GM23338 (cell line): ENCODE data around the gene CSTPP1. TPM values are rescaled to one million over a fixed set of nuclear protein-coding genes. Genes with fewer than 3 reads are reported as not detected.

Experiments
- ATAC-seq: fragments of 200-7000 bp; cut with Tn5 transposase; 3 replicates; pipeline ENCODE4 v1.9.1; 2020
- DNase-seq: peaks from one replicate; pipeline ENCODE4 v3.0.0-alpha.2; 2015; ENCODE audit warnings: low spot score
- H2AFZ ChIP-seq: fragments of 200-600 bp; sonication (generic); 2 replicates; pipeline ENCODE4 v1.8.0; 2016; ENCODE audit warnings: antibody characterized with exemption, mild to moderate bottlenecking, moderate library complexity
- H3F3A ChIP-seq: fragments of 200-600 bp; sonication (generic); replicated peaks from 2 replicates; pipeline ENCODE4 v1.8.0; 2017; ENCODE audit warnings: antibody characterized with exemption, mixed run types, low read depth
- H3K27ac ChIP-seq: fragments of 200-600 bp; sonication (generic); 2 replicates; pipeline ENCODE4 v1.6.1; 2016; ENCODE audit warnings: low read depth
- H3K27me3 ChIP-seq: fragments of 200-600 bp; sonication (generic); 2 replicates; pipeline ENCODE4 v1.8.0; 2016; ENCODE audit warnings: mild to moderate bottlenecking, mixed run types, moderate library complexity; ENCODE audit not compliant: insufficient read depth
- H3K36me3 ChIP-seq: fragments of 200-600 bp; sonication (generic); 2 replicates; pipeline ENCODE4 v1.8.0; 2016; ENCODE audit warnings: mild to moderate bottlenecking; ENCODE audit not compliant: insufficient read depth
- H3K4me1 ChIP-seq: fragments of 200-600 bp; sonication (generic); 2 replicates; pipeline ENCODE4 v1.8.0; 2016; ENCODE audit warnings: mild to moderate bottlenecking, moderate library complexity; ENCODE audit not compliant: insufficient read depth
- H3K4me2 ChIP-seq: fragments of 200-600 bp; sonication (generic); 2 replicates; pipeline ENCODE4 v1.7.1; 2017; ENCODE audit warnings: mixed run types
- H3K4me3 ChIP-seq: fragments of 200-600 bp; sonication (generic); 2 replicates; pipeline ENCODE4 v1.6.1; 2016; ENCODE audit warnings: mixed run types
- H3K79me2 ChIP-seq: fragments of 200-600 bp; sonication (generic); replicated peaks from 2 replicates; pipeline ENCODE4 v1.8.0; 2017; ENCODE audit warnings: mild to moderate bottlenecking; ENCODE audit not compliant: insufficient read depth
- H3K9me2 ChIP-seq: fragments of 200-600 bp; sonication (generic); 2 replicates; pipeline ENCODE4 v1.8.0; 2017; ENCODE audit not compliant: insufficient read depth
- H4K20me1 ChIP-seq: fragments of 200-600 bp; sonication (generic); replicated peaks from 2 replicates; pipeline ENCODE4 v1.8.0; 2017; ENCODE audit warnings: mild to moderate bottlenecking; ENCODE audit not compliant: insufficient read depth
- H3K27ac Mint-ChIP-seq: 2 replicates; pipeline ENCODE4 v1.8.0; 2020; ENCODE audit warnings: inconsistent platforms, mild to moderate bottlenecking, moderate library complexity, mixed read lengths
- H3K27me3 Mint-ChIP-seq: 3 replicates; pipeline ENCODE4 v1.8.0; 2022; ENCODE audit warnings: low read depth, mild to moderate bottlenecking, moderate library complexity, mixed read lengths, inconsistent platforms; ENCODE audit not compliant: insufficient read depth, poor library complexity
- H3K36me3 Mint-ChIP-seq: 3 replicates; pipeline ENCODE4 v1.8.0; 2021; ENCODE audit warnings: low read depth, mild to moderate bottlenecking, inconsistent platforms, moderate library complexity, mixed read lengths
- H3K4me1 Mint-ChIP-seq: 3 replicates; pipeline ENCODE4 v1.8.0; 2020; ENCODE audit warnings: mild to moderate bottlenecking, inconsistent platforms, mixed read lengths
- H3K4me3 Mint-ChIP-seq: 3 replicates; pipeline ENCODE4 v1.8.0; 2021; ENCODE audit warnings: moderate library complexity, mild to moderate bottlenecking, inconsistent platforms, mixed read lengths
- H3K9me3 Mint-ChIP-seq: 3 replicates; pipeline ENCODE4 v1.8.0; 2020; ENCODE audit warnings: moderate library complexity, mild to moderate bottlenecking, inconsistent platforms, mixed read lengths
- CREB1 ChIP-seq: fragments of 250-450 bp; sonication (Bioruptor Pico); IDR thresholded peaks from 2 replicates; pipeline ENCODE4 v1.5.0; 2020; ENCODE audit warnings: low read depth, mild to moderate bottlenecking, moderate library complexity
- ETS1 ChIP-seq: IDR thresholded peaks from 2 replicates; pipeline ENCODE4 v1.6.1; 2016; ENCODE audit warnings: antibody characterized with exemption
- EZH2 ChIP-seq: fragments of 200-600 bp; sonication (generic); IDR thresholded peaks from one replicate; pipeline ENCODE4 v1.8.0; 2017; ENCODE audit warnings: antibody characterized with exemption, mild to moderate bottlenecking, low read depth; ENCODE audit not compliant: unreplicated experiment
- EZH2phosphoT487 ChIP-seq: fragments of 200-600 bp; sonication (generic); IDR thresholded peaks from one replicate; pipeline ENCODE4 v1.8.1; 2018; ENCODE audit warnings: antibody characterized with exemption; ENCODE audit not compliant: unreplicated experiment
- JUNB ChIP-seq: IDR thresholded peaks from one replicate; pipeline ENCODE4 v1.6.1; 2016; ENCODE audit warnings: antibody characterized with exemption; ENCODE audit not compliant: unreplicated experiment
- NANOG ChIP-seq: IDR thresholded peaks from 2 replicates; pipeline ENCODE4 v1.6.1; 2016; ENCODE audit warnings: antibody characterized with exemption, borderline replicate concordance
- POLR2AphosphoS5 ChIP-seq: IDR thresholded peaks from 2 replicates; pipeline ENCODE4 v1.6.1; 2016; ENCODE audit warnings: antibody characterized with exemption, low read depth
- REST ChIP-seq: IDR thresholded peaks from one replicate; pipeline ENCODE4 v1.6.1; 2018; ENCODE audit warnings: antibody characterized with exemption; ENCODE audit not compliant: unreplicated experiment
- STAT1 ChIP-seq: IDR thresholded peaks from one replicate; pipeline ENCODE4 v1.6.1; 2016; ENCODE audit warnings: antibody characterized with exemption; ENCODE audit not compliant: unreplicated experiment
- ZNF114 ChIP-seq: fragments of 250-450 bp; sonication (Bioruptor Pico); IDR thresholded peaks from 2 replicates; pipeline ENCODE4 v1.5.0; 2020; ENCODE audit warnings: mild to moderate bottlenecking, moderate library complexity
- ZNF331 ChIP-seq: fragments of 250-450 bp; sonication (Bioruptor Pico); IDR thresholded peaks from 2 replicates; pipeline ENCODE4 v1.5.0; 2020; ENCODE audit warnings: low read depth, mild to moderate bottlenecking, moderate library complexity
- polyA plus RNA-seq: library from polyadenylated mRNA; unstranded; fragments of >200 nt; fragmentation: Nextera tagmentation; extraction: Ambion mirVana; gene quantifications from 2 replicates; pipeline ENCODE4 v1.2.1, GENCODE V29; 2016
- total RNA-seq: library from RNA; depleted of rRNA; stranded (reverse); fragments of >200 nt; shearing (Covaris generic); gene quantifications from 2 replicates; pipeline ENCODE4 v1.2.3, GENCODE V29; 2014
- TF ChIP-seq, protein P1 (sequence below), 2 experiments: fragments of 200-600 bp in 1 of 2; sonication (generic) in 1 of 2; conservative IDR thresholded peaks; 2 replicates each; pipeline versions ENCODE4 v1.5.1 to v1.6.1; 2016 to 2017; ENCODE audit warnings: antibody characterized with exemption in 2 of 2, low read depth in 2 of 2, mild to moderate bottlenecking in 2 of 2, moderate library complexity in 1 of 2
- TF ChIP-seq, protein P2 (sequence below): fragments of 250-450 bp; sonication (Bioruptor Pico); IDR thresholded peaks from 2 replicates; pipeline ENCODE4 v1.5.0; 2020; ENCODE audit warnings: mild to moderate bottlenecking, moderate library complexity

CSTPP1 gene
- total and polyA plus RNA-seq, 2 experiments from 2014 or later = 23.5 to 42.6 TPM

DNA sequence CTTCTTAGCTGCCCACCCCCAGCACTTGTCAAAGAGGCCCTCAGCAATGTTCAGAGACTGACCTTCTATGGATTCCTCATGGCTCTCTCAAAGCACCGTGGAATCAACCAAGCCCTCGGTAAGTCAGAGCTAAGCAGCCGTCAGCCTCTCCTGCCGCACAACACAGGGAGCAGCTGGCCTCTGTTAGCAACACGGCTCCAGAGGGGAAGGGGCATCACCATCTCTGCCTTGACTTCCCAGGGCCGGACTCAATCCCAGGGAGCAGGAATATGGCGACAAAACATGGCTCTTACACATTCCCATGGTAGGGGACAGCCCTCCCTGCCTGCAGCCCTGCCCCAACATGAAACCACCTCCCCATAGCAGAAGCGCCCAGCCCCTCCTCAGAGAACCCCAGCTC is 221.2 kb downstream of the CSTPP1 start:
- H3K9me2 ChIP-seq = no peaks in the 10 kb centered on the region
- H3F3A ChIP-seq = peaks cover 8% of the 10 kb centered on the region
- H3K4me1 ChIP-seq = peaks cover 9% of the 10 kb centered on the region
- H3K4me1 Mint-ChIP-seq = peaks cover 20% of the 10 kb centered on the region
- H3K4me3 ChIP-seq = no peak overlapping the region
- no peaks in the 10 kb centered on the region; the same call in 1 of the 3 replicates for H3K36me3 Mint-ChIP-seq
- DNase-seq (no peak), ATAC-seq (no peak)
- no peak overlapping the region for H3K27ac Mint-ChIP-seq
- H3K4me3 Mint-ChIP-seq = no peak overlapping the region
- no peaks in the 10 kb centered on the region for H3K9me3 Mint-ChIP-seq
- TF ChIP-seq REST = no peak
- TF ChIP-seq ETS1 = no peak
- TF ChIP-seq NANOG = no peak
- no peak for TF ChIP-seq STAT1
- TF ChIP-seq JUNB = no peak
- no peak for TF ChIP-seq EZH2
- no peak for TF ChIP-seq POLR2AphosphoS5
- TF ChIP-seq EZH2phosphoT487 = no peak
- no peak for TF ChIP-seq ZNF331 (CRISPR knock-in tag)
- TF ChIP-seq, protein P1, sequence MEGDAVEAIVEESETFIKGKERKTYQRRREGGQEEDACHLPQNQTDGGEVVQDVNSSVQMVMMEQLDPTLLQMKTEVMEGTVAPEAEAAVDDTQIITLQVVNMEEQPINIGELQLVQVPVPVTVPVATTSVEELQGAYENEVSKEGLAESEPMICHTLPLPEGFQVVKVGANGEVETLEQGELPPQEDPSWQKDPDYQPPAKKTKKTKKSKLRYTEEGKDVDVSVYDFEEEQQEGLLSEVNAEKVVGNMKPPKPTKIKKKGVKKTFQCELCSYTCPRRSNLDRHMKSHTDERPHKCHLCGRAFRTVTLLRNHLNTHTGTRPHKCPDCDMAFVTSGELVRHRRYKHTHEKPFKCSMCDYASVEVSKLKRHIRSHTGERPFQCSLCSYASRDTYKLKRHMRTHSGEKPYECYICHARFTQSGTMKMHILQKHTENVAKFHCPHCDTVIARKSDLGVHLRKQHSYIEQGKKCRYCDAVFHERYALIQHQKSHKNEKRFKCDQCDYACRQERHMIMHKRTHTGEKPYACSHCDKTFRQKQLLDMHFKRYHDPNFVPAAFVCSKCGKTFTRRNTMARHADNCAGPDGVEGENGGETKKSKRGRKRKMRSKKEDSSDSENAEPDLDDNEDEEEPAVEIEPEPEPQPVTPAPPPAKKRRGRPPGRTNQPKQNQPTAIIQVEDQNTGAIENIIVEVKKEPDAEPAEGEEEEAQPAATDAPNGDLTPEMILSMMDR (conservative IDR thresholded peaks at IDR 0.05; ENCODE audit: low read depth in 2 of 2) = no peak
- TF ChIP-seq CREB1 = no peak
- TF ChIP-seq, protein P2, sequence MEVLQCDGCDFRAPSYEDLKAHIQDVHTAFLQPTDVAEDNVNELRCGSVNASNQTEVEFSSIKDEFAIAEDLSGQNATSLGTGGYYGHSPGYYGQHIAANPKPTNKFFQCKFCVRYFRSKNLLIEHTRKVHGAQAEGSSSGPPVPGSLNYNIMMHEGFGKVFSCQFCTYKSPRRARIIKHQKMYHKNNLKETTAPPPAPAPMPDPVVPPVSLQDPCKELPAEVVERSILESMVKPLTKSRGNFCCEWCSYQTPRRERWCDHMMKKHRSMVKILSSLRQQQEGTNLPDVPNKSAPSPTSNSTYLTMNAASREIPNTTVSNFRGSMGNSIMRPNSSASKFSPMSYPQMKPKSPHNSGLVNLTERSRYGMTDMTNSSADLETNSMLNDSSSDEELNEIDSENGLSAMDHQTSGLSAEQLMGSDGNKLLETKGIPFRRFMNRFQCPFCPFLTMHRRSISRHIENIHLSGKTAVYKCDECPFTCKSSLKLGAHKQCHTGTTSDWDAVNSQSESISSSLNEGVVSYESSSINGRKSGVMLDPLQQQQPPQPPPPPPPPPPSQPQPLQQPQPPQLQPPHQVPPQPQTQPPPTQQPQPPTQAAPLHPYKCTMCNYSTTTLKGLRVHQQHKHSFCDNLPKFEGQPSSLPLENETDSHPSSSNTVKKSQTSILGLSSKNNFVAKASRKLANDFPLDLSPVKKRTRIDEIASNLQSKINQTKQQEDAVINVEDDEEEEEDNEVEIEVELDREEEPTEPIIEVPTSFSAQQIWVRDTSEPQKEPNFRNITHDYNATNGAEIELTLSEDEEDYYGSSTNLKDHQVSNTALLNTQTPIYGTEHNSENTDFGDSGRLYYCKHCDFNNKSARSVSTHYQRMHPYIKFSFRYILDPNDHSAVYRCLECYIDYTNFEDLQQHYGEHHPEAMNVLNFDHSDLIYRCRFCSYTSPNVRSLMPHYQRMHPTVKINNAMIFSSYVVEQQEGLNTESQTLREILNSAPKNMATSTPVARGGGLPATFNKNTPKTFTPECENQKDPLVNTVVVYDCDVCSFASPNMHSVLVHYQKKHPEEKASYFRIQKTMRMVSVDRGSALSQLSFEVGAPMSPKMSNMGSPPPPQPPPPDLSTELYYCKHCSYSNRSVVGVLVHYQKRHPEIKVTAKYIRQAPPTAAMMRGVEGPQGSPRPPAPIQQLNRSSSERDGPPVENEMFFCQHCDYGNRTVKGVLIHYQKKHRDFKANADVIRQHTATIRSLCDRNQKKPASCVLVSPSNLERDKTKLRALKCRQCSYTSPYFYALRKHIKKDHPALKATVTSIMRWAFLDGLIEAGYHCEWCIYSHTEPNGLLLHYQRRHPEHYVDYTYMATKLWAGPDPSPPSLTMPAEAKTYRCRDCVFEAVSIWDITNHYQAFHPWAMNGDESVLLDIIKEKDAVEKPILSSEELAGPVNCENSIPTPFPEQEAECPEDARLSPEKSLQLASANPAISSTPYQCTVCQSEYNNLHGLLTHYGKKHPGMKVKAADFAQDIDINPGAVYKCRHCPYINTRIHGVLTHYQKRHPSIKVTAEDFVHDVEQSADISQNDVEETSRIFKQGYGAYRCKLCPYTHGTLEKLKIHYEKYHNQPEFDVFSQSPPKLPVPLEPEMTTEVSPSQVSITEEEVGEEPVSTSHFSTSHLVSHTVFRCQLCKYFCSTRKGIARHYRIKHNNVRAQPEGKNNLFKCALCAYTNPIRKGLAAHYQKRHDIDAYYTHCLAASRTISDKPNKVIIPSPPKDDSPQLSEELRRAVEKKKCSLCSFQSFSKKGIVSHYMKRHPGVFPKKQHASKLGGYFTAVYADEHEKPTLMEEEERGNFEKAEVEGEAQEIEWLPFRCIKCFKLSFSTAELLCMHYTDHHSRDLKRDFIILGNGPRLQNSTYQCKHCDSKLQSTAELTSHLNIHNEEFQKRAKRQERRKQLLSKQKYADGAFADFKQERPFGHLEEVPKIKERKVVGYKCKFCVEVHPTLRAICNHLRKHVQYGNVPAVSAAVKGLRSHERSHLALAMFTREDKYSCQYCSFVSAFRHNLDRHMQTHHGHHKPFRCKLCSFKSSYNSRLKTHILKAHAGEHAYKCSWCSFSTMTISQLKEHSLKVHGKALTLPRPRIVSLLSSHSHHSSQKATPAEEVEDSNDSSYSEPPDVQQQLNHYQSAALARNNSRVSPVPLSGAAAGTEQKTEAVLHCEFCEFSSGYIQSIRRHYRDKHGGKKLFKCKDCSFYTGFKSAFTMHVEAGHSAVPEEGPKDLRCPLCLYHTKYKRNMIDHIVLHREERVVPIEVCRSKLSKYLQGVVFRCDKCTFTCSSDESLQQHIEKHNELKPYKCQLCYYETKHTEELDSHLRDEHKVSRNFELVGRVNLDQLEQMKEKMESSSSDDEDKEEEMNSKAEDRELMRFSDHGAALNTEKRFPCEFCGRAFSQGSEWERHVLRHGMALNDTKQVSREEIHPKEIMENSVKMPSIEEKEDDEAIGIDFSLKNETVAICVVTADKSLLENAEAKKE (CRISPR knock-in tag) = no peak
- no peak for TF ChIP-seq ZNF114 (CRISPR knock-in tag)
- H3K27ac ChIP-seq = no peak overlapping the region
- H3K27me3 ChIP-seq = no peaks in the 10 kb centered on the region
- no peaks in the 10 kb centered on the region for H3K36me3 ChIP-seq
- H3K79me2 ChIP-seq = no peaks in the 10 kb centered on the region
- H4K20me1 ChIP-seq = no peaks in the 10 kb centered on the region; the same call in 1 of the 2 replicates
- H3K4me2 ChIP-seq = no peak overlapping the region
- no peak overlapping the region for H2AFZ ChIP-seq
- peaks cover 9% of the 10 kb centered on the region for H3K27me3 Mint-ChIP-seq
